Stimulated activated CD4-positive, alpha-beta T cell treated with anti-CD3 and anti-CD28 coated beads, Interleukin-12 subunit alpha, Interleukin-12 subunit beta, amount 100 ng/mL, for 4 hours (primary cell): Measurements from ENCODE around the gene LAMA2.
"Not testable (repeated sequence)": the region's sequence is repeated elsewhere in the genome, so short reads cannot be mapped to it uniquely, and the experiment has no call there.

Experiments
- DNase-seq: peaks from one replicate; pipeline ENCODE4 v3.0.0-alpha.2; 2020

The LAMA2 gene

DNA sequence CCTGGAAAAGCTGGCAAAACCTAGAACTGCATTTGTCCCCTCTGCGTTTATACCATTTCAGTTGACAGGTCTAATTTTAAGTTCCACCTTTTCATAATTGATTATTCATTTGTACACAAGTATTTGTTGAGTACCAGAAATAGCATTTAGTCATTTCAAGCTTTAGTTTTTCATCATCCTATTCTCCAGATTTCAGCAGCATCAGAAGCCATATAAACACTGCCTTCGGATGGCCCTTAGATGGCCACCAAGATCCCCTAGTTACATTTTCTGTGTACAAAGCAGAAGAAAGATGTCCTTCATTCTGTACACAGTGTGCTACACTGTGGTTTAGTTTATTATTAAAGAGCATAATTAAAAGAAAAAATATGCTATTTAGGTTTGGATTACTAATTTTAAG, 131.4 kb downstream of the LAMA2 start:
- DNase-seq: no peak

- no peak for DNase-seq
These were observed 132.8 kb downstream of the LAMA2 start for GRCh38 chr6:129015721-129016120.

GRCh38 chr6:129016844-129017243, 133.9 kb downstream of the LAMA2 start:
- no peak for DNase-seq

DNA sequence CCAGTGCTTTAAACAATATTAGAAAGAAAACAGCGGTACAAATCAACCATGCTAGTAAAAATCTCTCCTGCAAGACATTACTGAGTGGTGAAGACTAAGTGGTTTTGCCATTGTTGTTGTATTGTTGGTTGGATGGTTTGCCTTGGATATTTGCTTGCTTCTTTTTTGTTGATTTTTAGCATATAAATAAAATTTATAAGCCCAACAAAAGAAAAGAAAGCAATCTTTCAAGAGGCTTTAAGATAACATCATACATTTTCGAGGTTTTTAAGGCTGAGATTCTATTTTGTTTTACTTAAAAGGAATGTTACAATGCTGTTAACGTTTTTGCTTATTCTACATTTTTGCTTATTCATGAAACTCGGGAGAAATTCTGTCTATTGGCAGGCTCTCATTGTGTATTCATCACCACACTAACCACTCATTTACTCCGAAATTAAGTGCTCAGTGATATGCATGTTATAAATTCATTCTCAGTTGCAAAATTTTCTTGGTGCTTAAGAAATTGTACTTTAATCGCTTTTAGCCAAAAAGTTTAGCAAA, 139.1 kb downstream of the LAMA2 start:
- no peak for DNase-seq

GRCh38 chr6:129026601-129027000, 143.7 kb downstream of the LAMA2 start:
- no peak for DNase-seq

- no peak for DNase-seq
These were observed 146.8 kb downstream of the LAMA2 start for GRCh38 chr6:129029778-129030177.

GRCh38 chr6:129030215-129030614, 147.3 kb downstream of the LAMA2 start:
- no peak for DNase-seq

GRCh38 chr6:129031051-129031599, 148.2 kb downstream of the LAMA2 start:
- DNase-seq: no peak

DNA sequence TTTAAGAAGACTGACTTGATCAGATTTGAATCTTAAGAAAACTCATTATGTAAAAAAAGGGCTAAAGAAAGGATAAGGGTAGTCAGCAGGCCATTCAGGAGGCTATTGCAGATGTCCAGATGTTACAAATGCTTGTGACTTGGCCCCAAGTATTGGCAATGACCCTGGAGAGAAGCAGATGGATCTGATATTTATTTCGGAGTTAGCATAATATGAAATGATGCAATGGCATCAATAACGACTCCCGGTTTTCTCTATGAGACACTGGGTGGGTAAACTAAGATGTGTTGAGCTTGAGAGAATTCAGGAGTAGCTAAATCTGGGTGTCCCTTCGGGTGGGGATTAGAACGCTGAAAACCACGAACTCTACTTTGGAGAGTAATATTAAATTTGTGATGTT, 149.7 kb downstream of the LAMA2 start:
- no peak for DNase-seq

DNA sequence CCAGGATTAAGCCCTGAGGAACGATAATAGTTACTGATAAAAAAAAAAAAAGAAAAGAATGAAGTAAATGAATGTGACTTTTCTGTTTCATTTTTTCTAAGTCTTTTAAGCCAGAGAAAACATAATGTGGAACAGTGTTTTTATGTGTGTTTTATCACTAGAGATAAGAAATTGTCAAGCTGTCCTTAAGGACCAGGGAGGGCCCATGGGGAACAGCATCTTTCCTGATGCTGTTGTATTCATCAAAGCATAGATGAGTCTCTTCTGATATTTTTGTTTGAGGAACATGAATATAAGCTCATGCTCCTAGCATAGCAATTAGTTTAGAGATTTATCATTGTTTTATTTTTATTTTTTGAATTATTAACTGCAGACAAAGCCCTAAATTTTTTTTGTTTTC, 150.2 kb downstream of the LAMA2 start:
- no peak for DNase-seq

GRCh38 chr6:129033581-129033980, 150.6 kb downstream of the LAMA2 start:
- DNase-seq: no peak

DNA sequence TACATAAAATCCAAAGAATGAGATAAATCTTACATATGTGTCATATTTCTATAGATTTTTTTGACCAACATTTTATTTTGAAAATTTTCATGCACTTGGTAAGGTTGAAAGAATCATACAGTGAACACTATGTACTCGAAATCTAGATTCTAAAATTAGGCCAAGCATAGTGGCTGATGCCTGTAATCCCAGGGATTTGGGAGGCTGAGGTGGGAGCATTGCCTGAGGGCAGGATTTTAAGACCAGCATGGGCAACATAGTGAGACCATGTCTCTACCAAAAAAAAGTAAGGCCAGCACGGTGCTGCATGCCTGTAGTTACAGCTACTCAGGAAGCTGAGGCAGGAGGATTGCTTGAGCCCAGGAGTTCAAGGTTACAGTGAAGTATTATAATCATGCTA, 158.6 kb downstream of the LAMA2 start:
- no peak for DNase-seq

DNA sequence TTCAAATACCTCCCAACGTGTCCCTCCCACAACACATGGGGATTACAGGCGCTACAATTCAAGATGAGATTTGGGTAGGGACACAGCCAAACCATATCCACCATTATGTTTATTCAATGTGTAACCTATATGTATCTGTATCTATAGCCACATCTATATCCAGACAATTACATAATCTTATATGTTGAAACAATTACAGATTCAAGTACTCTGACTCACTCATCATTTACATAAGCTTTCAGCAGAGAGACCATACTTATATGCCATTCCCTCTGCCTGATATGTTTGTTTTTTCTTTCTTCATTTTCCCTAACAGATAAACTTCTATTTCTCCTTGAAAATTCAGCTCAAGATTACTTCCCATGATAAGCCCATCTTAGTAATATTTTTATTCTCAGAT, 163.6 kb downstream of the LAMA2 start:
- no peak for DNase-seq

- DNase-seq: no peak
These were observed 164.9 kb downstream of the LAMA2 start for GRCh38 chr6:129047834-129048233.

GRCh38 chr6:129050086-129050485, 167.1 kb downstream of the LAMA2 start:
- no peak for DNase-seq

- not testable (repeated sequence) for DNase-seq
These were observed 170.2 kb downstream of the LAMA2 start for GRCh38 chr6:129053143-129053542.

- DNase-seq: no peak
These were observed 172.9 kb downstream of the LAMA2 start for GRCh38 chr6:129055796-129056195.

GRCh38 chr6:129059650-129060049, 176.7 kb downstream of the LAMA2 start:
- DNase-seq: no peak

DNA sequence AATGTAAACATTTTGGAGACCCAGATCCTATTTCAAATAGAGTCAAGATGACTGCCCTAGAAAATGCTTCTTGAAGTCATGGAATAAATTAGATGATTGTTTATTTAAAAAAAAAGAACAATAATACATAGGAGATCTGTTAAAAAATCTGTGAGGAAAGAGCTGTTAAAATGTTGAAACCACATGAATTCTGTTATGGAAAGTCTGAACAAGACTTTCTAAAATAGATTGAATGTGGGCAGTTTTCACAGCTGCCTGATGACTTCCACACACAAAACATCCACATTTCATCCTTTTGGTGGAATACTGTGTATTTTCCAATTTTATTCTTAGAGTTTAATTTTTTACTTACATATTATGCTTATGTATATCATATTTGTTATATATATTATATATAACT, 186.1 kb downstream of the LAMA2 start:
- DNase-seq: no peak

DNA sequence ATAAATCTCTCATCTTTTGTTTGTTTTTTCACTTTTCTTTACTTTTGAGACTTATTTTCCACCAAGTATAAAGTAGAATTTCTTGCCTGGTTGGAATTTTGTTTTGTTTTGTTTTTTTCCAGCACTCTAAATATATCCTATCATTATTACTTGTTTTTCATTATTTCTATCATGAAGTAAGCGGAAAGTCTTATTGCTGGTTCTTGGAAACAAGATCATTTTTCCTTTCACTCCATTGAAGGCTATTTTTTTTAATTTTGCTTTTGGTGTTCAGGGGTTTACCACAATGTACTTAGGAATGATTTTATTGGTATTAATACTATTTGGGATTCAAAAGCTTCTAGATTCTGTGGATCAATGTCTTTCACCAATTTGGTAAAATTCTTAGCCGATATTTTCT, 190.1 kb downstream of the LAMA2 start:
- no peak for DNase-seq

- no peak for DNase-seq
These were observed 190.9 kb downstream of the LAMA2 start for GRCh38 chr6:129073691-129074395.

GRCh38 chr6:129084406-129084805, 201.5 kb downstream of the LAMA2 start:
- DNase-seq: no peak

DNA sequence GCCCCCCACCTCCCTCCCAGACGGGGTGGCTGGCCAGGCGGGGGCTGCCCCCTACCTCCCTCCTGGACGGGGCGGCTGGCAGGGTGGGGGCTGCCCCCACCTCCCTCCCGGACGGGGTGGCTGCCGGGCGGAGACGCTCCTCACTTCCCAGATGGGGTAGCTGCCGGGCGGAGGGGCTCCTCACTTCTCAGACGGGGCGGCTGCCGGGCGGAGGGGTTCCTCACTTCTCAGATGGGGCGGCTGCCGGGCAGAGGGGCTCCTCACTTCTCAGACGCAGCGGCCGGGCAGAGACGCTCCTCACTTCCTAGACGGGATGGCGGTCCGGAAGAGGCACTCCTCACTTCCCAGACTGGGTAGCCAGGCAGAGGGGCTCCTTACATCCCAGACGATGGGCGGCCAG, 205.5 kb downstream of the LAMA2 start:
- not testable (repeated sequence) for DNase-seq

- DNase-seq: no peak
These were observed 206.4 kb downstream of the LAMA2 start for GRCh38 chr6:129089357-129089756.

GRCh38 chr6:129094147-129094546, 211.2 kb downstream of the LAMA2 start:
- no peak for DNase-seq
